Measurements from ENCODE around the gene ARF3.
A peak's percentile ranks its signal among the peaks of the same experiment; 100 is the strongest.

ARF3 gene

DNA sequence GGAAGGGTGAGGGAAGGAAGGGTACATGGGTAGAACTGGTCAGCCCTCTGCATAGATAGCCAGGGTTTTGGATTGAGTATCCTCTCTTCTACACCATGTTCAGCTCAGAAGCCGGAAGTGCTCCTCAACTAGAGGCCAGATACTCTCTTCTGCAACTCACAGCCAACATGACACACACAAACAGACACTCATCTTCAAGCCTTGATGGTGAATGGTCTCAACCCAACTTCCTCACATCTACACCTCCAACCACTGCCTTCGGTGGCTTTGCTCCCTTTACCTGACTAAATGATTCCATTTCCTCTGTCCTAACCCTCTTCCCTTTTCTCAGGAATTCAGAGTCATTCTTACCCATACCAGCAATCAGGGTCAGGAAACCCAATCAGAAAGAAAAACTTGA is 24.4 kb downstream of the ARF3 start:
- DNase-seq (ENCODE audit: low read depth), result no peak
- TF ChIP-seq, protein P1, sequence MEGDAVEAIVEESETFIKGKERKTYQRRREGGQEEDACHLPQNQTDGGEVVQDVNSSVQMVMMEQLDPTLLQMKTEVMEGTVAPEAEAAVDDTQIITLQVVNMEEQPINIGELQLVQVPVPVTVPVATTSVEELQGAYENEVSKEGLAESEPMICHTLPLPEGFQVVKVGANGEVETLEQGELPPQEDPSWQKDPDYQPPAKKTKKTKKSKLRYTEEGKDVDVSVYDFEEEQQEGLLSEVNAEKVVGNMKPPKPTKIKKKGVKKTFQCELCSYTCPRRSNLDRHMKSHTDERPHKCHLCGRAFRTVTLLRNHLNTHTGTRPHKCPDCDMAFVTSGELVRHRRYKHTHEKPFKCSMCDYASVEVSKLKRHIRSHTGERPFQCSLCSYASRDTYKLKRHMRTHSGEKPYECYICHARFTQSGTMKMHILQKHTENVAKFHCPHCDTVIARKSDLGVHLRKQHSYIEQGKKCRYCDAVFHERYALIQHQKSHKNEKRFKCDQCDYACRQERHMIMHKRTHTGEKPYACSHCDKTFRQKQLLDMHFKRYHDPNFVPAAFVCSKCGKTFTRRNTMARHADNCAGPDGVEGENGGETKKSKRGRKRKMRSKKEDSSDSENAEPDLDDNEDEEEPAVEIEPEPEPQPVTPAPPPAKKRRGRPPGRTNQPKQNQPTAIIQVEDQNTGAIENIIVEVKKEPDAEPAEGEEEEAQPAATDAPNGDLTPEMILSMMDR (conservative IDR thresholded peaks at IDR 0.05; ENCODE audit: control insufficient read depth, insufficient read depth, low read depth, low read length), result no peak
- H3K4me3 ChIP-seq (ENCODE audit: control insufficient read depth, low read depth, low read length), result no peak overlapping the region

DNA sequence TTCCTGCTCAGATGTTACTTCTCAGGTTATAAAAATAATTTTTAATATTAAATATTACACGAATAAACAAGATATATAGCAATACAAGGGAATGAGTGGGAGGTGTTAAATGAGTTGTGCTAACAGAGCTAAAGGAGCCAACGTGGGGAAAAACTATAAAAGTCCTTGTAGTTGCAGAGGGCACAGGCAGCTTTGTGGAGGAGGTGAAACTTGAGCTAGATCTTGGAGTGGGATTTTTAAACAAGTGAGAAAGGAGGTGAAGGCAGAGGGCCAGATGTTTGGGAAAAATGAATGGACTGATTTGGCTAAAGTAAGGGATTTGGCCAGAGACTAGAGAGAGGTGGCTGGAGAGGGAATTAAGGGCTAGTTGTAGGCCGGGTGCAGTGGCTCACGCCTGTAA is 26.8 kb downstream of the ARF3 start:
- H3K4me3 ChIP-seq (ENCODE audit: control insufficient read depth, low read depth, low read length), result no peak overlapping the region
- no peak for DNase-seq (ENCODE audit: low read depth)
- TF ChIP-seq, protein P1 (conservative IDR thresholded peaks at IDR 0.05; ENCODE audit: control insufficient read depth, insufficient read depth, low read depth, low read length), result no peak

DNA sequence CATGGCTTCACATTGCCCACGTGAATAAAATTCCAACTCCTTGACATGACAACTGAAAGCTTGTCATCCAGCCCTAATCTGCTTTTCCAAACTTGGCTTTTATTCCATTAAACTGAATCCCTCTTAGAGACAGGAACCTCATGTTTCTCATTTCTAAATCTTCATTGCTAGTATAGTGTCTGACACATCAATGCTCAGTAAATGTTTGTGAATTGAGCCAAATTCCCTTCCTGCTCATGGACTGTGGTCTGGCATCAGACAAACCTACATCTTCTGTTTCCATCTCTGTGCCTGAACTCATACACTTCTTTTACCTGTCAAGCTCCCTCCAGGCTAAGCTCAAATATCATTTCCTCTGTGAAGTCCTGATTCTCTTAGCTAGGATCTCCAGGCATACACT is 27.7 kb downstream of the ARF3 start:
- no peak overlapping the region for H3K4me3 ChIP-seq (ENCODE audit: control insufficient read depth, low read depth, low read length)
- DNase-seq (ENCODE audit: low read depth), result no peak
- TF ChIP-seq, protein P1 (conservative IDR thresholded peaks at IDR 0.05; ENCODE audit: control insufficient read depth, insufficient read depth, low read depth, low read length), result no peak

DNA sequence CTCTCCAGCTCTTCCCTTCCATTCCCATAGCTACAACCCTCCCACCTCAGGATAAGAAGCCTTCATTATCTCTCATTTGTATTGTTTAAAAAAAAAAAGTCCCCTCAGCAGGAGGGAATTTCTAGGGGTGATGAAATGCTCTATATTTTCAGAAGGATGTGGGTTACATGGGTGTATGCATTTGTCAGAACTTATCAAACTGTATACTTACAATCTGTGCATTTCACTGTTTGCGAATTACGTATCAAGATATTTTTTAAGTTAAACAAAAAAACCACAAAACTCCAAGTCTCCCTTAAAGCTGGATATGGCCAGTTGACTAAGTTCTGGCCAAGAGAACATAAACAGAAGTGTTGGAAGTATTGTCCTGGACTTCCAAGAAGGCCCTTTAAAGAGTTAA is 30.0 kb downstream of the ARF3 start:
- H3K4me3 ChIP-seq (ENCODE audit: control insufficient read depth, low read depth, low read length), result no peak overlapping the region
- DNase-seq (ENCODE audit: low read depth), result peak; percentile 18
- TF ChIP-seq, protein P1 (conservative IDR thresholded peaks at IDR 0.05; ENCODE audit: control insufficient read depth, insufficient read depth, low read depth, low read length), result no peak

DNA sequence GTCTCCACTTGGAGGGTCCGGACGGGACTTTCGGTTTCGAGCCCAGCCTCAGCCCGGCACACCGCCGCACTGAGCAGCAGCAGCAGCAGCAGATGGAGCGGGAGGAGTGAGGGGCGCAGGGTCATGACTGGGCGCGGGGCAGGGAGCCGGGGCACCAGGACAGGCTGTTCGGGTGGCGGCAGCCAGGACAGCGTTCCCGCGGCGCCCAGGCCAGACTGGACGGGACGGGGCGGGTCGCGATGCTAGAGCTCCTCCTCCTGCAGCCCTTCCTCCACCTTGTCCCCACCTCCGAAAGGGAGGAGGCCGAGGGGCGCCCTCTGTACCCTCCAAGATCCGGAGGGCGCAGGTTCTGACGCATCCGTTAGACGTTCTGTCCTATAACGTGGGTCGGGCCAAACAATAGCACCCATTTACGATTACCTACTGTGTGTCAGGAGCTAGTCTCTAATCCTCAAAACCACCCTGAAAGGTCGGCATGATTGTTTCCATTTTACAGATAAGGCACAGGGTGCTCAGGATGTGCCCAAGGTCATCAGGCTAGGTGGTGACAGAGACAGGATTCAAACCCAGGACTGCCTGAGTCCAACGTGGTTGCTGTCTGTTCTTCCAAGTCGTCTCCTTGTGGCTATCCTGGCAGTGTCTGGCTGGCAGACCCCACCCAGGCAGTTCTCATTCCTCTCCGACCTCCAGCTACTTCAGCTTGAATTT is 31.8 kb downstream of the ARF3 start, which contains the start of gene FKBP11:
Gene FKBP11 (minus strand): TSS at position 189 of the 708 bp plus-strand sequence. CDS start 64 bp downstream, at position 125.
- H3K4me3 ChIP-seq (ENCODE audit: control insufficient read depth, low read depth, low read length), result peak within 1 kb of the TSS; percentile 96
- TF ChIP-seq, protein P1 (conservative IDR thresholded peaks at IDR 0.05; ENCODE audit: control insufficient read depth, insufficient read depth, low read depth, low read length), result no peak
- DNase-seq (ENCODE audit: low read depth), result peak; percentile 61

DNA sequence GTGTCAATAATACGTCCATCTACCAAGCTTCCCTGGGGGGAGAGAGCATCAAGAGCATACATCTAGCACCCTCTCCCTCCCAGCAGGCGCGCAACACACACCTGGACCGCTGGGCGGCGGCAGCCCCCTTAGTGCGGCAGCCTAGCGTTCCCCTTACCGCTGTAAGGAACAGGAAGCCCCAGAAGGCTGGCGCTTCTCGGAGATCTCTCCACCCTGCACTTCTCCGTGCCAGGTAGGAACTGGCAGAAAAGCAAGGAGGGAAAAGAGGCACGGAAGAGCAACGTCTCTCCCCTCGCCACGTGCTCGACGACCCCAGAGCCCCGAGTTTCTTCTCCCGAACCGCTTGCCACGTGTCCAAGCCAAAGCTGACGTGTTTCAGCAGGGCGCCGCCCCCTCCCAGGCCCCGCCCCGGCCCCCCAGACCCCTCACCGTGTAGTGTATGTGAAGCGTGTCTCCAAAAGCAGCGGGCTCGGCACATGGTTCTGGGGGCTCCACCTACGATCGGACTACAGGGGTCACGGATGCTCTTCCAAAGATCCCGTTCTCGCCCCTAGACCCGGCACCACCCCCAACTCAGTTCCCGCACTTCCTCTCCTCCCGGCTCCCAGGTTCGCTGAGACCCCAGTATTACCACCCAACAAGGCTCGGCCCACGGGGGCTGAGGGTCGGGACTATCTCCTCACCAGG is 32.5 kb downstream of the ARF3 start:
- DNase-seq (ENCODE audit: low read depth), result peak; percentile 38
- TF ChIP-seq, protein P1 (conservative IDR thresholded peaks at IDR 0.05; ENCODE audit: control insufficient read depth, insufficient read depth, low read depth, low read length), result peak; percentile 46
- H3K4me3 ChIP-seq (ENCODE audit: control insufficient read depth, low read depth, low read length), result peak overlapping the region; percentile 96
